ENCODE data around the gene EXOSC1. TPM values are rescaled to one million over a fixed set of nuclear protein-coding genes. Genes with fewer than 3 reads are reported as not detected.

Gene EXOSC1
- total and polyA plus RNA-seq, 8 donors = 27.2 to 43.1 (median 38.5) TPM

DNA sequence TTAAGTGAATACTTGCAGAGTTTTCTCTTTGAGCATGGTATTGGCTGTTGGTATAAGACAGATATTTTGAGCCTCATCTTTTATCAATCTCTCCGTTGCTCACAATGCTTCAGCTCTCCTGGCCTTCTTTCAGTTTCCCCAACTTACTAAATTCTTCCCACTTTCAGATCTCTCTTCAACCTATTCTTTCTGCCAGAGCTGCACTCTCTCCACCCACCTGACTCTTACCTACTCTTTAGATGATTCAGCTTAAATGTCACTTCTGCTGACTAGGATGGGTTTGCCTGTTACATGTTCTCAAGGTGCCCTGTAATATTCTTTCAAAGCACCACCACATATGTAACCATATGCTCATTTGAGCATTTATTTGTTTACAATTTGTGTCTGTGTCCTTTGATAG, 1.6 kb downstream of the EXOSC1 start:
- Histone ChIP-seq H3K4me1 (peaks cover 12 to 42% of the 10 kb centered on the region in 2 donors), H3K9me3 (no peaks in the 10 kb centered on the region), H3K36me3 (peaks cover 0 to 39% of the 10 kb centered on the region in 2 donors), H3K27me3 (no peaks in the 10 kb centered on the region), H3K27ac (no peak overlapping the region), H3K4me3 (no peak overlapping the region)
- TF ChIP-seq, protein P1, sequence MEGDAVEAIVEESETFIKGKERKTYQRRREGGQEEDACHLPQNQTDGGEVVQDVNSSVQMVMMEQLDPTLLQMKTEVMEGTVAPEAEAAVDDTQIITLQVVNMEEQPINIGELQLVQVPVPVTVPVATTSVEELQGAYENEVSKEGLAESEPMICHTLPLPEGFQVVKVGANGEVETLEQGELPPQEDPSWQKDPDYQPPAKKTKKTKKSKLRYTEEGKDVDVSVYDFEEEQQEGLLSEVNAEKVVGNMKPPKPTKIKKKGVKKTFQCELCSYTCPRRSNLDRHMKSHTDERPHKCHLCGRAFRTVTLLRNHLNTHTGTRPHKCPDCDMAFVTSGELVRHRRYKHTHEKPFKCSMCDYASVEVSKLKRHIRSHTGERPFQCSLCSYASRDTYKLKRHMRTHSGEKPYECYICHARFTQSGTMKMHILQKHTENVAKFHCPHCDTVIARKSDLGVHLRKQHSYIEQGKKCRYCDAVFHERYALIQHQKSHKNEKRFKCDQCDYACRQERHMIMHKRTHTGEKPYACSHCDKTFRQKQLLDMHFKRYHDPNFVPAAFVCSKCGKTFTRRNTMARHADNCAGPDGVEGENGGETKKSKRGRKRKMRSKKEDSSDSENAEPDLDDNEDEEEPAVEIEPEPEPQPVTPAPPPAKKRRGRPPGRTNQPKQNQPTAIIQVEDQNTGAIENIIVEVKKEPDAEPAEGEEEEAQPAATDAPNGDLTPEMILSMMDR (IDR thresholded peaks at IDR 0.05) = no peak
- no peak for ATAC-seq
- intact Hi-C loops (cut with DNase I) = no loop called here
- DNase-seq = no peak

DNA sequence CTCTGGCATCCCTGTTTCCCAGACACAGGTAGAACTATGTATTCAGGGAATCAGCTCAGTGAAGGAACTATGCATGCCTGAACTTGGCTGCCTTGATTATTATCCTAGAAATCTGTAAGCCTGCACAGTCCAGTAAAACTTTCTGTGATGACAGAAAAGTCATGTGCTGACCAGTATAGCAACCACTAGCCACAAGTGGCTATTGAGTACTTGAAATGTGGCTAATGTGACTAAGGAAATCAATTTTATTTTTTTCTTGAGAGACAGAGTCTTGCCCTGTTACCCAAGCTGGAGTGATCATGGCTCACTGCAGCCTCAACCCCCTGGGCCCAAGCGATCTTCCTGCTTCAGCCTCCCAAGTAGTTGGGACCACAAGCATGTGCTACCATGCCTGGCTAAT, 3.5 kb downstream of the EXOSC1 start:
- Histone ChIP-seq H3K4me3 (no peak overlapping the region), H3K9me3 (no peaks in the 10 kb centered on the region), H3K27ac (no peak overlapping the region), H3K4me1 (peaks cover 6 to 24% of the 10 kb centered on the region in 2 donors), H3K36me3 (peaks cover 0 to 58% of the 10 kb centered on the region in 2 donors), H3K27me3 (no peaks in the 10 kb centered on the region)
- no peak for ATAC-seq
- intact Hi-C loops (cut with DNase I) = no loop called here
- TF ChIP-seq, protein P1 (IDR thresholded peaks at IDR 0.05) = no peak
- DNase-seq = no peak

DNA sequence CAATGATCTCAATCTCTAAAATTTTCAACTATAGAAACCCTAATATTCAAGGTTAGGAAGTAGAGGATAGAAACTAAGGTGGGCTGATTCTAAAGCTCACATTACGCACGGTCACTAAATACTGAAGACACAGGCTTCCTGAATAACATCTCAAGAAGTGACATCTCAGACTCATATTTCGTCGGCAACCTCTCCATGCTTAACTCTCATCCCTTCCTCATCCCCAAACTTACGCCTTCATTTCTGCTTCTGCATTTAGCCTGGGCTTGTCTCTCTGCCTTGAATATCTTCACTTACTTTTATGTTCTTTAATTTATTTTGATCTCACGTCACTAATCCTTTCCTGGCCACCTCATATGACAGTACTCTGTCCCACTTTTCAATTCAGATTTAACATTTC, 10.6 kb downstream of the EXOSC1 start:
- Histone ChIP-seq H3K36me3 (peaks cover 0 to 92% of the 10 kb centered on the region in 2 donors), H3K9me3 (no peaks in the 10 kb centered on the region), H3K27ac (no peak overlapping the region), H3K4me1 (no peaks in the 10 kb centered on the region), H3K27me3 (no peaks in the 10 kb centered on the region), H3K4me3 (no peak overlapping the region)
- no peak for ATAC-seq
- TF ChIP-seq, protein P1 (IDR thresholded peaks at IDR 0.05) = no peak
- intact Hi-C loops (cut with DNase I) = no loop called here
- DNase-seq = no peak

DNA sequence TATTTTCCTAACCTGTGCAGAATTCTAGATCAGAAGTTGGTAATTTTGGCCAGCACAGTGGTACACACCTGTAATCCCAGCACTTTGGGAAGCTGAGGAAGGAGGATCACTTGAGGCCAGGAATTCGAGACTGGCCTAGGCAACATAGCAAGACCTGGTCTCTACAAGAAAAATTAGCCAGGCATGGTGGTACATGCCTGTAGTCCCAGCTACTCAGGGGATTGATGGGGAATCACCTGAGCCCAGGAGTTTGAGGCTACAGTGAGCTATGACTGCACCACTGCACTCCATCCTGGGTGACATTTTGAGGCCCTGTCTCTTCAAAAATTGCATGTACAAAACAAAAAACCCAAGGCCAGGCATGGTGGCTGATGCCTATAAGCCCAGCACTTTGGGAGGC, 11.2 kb downstream of the EXOSC1 start:
- Histone ChIP-seq H3K36me3 (peaks cover 0 to 92% of the 10 kb centered on the region in 2 donors), H3K9me3 (no peaks in the 10 kb centered on the region), H3K27me3 (no peaks in the 10 kb centered on the region), H3K4me3 (no peak overlapping the region), H3K27ac (no peak overlapping the region), H3K4me1 (peaks cover 0 to 5% of the 10 kb centered on the region in 2 donors)
- DNase-seq = no peak
- intact Hi-C loops (cut with DNase I) = no loop called here
- no peak for ATAC-seq
- TF ChIP-seq, protein P1 (IDR thresholded peaks at IDR 0.05) = no peak

DNA sequence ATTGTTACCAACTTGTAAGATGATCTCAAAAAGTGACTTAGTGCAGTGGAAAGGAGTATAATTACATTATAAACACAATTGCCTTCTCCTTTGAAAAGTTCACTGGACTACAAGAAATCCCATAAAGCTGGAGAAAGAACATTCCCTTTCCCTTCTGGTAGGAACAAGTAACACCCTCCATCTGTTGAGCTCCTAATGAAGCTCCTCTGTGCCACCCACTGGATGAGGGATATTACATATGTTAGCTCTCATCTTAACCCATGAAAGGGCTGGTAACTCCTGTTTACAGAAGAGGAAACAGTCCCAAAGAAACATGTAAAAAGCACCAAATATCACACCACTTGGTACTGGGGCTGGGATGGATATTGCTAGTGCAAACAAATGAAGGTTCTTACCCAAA, 11.8 kb downstream of the EXOSC1 start:
- DNase-seq (no peak), ATAC-seq (no peak)
- intact Hi-C loops (cut with DNase I) = no loop called here
- no peak overlapping the region for H3K27ac ChIP-seq
- H3K4me3 ChIP-seq = no peak overlapping the region
- H3K27me3 ChIP-seq = no peaks in the 10 kb centered on the region
- no peaks in the 10 kb centered on the region for H3K9me3 ChIP-seq
- H3K36me3 ChIP-seq = peaks cover 0 to 92% of the 10 kb centered on the region in 2 donors
- TF ChIP-seq, protein P1 (IDR thresholded peaks at IDR 0.05) = no peak
- H3K4me1 ChIP-seq = peaks cover 0 to 9% of the 10 kb centered on the region in 2 donors

Data from left lung (tissue), 10 donors.